Measurements from ENCODE around the gene TRMT61A. TPM values are rescaled to one million over a fixed set of nuclear protein-coding genes. Genes with fewer than 3 reads are reported as not detected.

Gene TRMT61A
- polyA plus RNA-seq, 1 donor from 2014 or later: 8.2 TPM

DNA sequence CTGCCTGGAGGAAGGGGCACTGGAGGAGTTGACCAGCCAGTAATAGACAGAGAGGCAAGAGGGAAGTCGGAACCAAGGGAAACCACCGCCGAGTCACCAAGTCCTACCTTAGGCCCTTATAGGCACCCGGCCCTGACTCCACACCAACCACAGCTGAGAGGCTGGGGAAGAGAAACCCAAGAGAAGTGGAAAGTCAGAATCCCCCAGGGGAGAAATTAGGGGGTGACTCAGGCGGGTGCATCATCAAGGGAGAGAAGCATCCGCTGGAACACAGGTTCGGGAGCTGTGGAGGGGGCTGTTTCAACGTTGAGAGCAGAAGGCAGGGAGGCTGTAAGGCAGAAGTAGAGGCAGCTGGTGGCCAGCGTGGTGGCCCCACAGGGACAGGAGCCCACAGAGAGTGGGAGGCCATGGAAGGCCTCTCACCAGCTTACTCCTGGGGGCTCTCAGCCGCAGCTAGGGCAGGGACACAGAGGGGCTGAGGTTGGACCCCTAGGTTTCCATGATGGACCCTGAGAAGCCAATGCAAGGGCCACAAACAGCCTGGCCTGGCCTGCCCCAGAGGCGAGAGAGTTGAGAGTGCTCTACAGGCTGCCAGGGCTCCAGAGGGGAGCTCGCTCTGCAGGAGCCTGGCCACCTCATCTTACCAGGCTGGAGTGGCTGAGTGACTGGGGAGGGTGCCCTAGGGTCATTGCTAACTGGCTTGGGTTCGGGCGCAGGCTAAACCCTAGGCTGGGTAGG, 1.4 kb upstream of the TRMT61A start:
- no peak for TF ChIP-seq TAF1 (IDR thresholded peaks at IDR 0.05; ENCODE audit: low read depth)

DNA sequence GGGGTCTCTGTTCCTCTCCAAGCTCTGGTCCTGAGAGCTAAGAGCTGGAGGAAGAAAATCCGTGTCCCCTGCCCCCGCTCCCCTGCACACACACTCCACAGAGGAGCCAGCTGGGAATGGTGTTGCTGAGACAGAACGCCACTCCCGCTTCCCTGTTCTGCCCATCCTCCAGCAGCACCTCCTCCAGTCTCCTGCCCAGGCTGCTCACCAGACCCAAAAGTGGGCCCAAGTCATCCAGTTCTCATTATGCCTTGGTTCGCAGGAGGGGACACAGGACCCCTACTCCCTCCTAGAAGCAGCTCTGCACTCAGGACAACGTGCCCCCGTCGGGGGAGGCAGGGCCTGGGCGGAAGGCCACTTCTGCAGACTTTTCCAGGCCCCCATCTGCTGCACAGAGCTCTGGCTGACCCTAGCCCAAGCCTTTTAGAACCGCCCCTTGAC, 830 bp upstream of the TRMT61A start:
- TF ChIP-seq TAF1 (IDR thresholded peaks at IDR 0.05; ENCODE audit: low read depth) (no peak), EP300 (conservative IDR thresholded peaks at IDR 0.05; ENCODE audit: poor library complexity, severe bottlenecking) (no peak), POLR2AphosphoS5 (IDR thresholded peaks at IDR 0.05) (no peak), SMC3 (conservative IDR thresholded peaks at IDR 0.05; ENCODE audit: poor library complexity) (no peak), MXI1 (conservative IDR thresholded peaks at IDR 0.05; ENCODE audit: poor library complexity, severe bottlenecking) (no peak), RAD21 (conservative IDR thresholded peaks at IDR 0.05) (no peak), EZH2 (IDR thresholded peaks at IDR 0.05; ENCODE audit: borderline replicate concordance, insufficient read depth, low read length, poor library complexity, severe bottlenecking) (no peak)
- TF ChIP-seq, protein P1, sequence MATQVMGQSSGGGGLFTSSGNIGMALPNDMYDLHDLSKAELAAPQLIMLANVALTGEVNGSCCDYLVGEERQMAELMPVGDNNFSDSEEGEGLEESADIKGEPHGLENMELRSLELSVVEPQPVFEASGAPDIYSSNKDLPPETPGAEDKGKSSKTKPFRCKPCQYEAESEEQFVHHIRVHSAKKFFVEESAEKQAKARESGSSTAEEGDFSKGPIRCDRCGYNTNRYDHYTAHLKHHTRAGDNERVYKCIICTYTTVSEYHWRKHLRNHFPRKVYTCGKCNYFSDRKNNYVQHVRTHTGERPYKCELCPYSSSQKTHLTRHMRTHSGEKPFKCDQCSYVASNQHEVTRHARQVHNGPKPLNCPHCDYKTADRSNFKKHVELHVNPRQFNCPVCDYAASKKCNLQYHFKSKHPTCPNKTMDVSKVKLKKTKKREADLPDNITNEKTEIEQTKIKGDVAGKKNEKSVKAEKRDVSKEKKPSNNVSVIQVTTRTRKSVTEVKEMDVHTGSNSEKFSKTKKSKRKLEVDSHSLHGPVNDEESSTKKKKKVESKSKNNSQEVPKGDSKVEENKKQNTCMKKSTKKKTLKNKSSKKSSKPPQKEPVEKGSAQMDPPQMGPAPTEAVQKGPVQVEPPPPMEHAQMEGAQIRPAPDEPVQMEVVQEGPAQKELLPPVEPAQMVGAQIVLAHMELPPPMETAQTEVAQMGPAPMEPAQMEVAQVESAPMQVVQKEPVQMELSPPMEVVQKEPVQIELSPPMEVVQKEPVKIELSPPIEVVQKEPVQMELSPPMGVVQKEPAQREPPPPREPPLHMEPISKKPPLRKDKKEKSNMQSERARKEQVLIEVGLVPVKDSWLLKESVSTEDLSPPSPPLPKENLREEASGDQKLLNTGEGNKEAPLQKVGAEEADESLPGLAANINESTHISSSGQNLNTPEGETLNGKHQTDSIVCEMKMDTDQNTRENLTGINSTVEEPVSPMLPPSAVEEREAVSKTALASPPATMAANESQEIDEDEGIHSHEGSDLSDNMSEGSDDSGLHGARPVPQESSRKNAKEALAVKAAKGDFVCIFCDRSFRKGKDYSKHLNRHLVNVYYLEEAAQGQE (IDR thresholded peaks at IDR 0.05; ENCODE audit: borderline replicate concordance): no peak
- TF ChIP-seq, protein P2, sequence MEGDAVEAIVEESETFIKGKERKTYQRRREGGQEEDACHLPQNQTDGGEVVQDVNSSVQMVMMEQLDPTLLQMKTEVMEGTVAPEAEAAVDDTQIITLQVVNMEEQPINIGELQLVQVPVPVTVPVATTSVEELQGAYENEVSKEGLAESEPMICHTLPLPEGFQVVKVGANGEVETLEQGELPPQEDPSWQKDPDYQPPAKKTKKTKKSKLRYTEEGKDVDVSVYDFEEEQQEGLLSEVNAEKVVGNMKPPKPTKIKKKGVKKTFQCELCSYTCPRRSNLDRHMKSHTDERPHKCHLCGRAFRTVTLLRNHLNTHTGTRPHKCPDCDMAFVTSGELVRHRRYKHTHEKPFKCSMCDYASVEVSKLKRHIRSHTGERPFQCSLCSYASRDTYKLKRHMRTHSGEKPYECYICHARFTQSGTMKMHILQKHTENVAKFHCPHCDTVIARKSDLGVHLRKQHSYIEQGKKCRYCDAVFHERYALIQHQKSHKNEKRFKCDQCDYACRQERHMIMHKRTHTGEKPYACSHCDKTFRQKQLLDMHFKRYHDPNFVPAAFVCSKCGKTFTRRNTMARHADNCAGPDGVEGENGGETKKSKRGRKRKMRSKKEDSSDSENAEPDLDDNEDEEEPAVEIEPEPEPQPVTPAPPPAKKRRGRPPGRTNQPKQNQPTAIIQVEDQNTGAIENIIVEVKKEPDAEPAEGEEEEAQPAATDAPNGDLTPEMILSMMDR (IDR thresholded peaks at IDR 0.05; ENCODE audit: poor library complexity, severe bottlenecking): no peak
- H3K9me3 ChIP-seq (ENCODE audit: low read length): no peaks in the 10 kb centered on the region
- no peak overlapping the region for H2AFZ ChIP-seq (ENCODE audit: low read depth, low read length)
- H3K79me2 ChIP-seq (replicated peaks; ENCODE audit: insufficient read depth, low read length): peaks cover 15% of the 10 kb centered on the region
- H3K27me3 ChIP-seq (ENCODE audit: insufficient read depth, low read depth, low read length): no peaks in the 10 kb centered on the region
- no peaks in the 10 kb centered on the region for H3K9me2 ChIP-seq (ENCODE audit: insufficient read depth, low read length)
- H3K4me3 ChIP-seq (ENCODE audit: low read length): peak overlapping the region; percentile 92
- peak overlapping the region; percentile 88 for H3K27ac ChIP-seq (ENCODE audit: low read length)
- H3K4me2 ChIP-seq (ENCODE audit: low read length): peak overlapping the region; percentile 89
- H3K36me3 ChIP-seq (ENCODE audit: insufficient read depth, low read length): no peaks in the 10 kb centered on the region
- H3F3A ChIP-seq (ENCODE audit: insufficient read depth, low read length, poor library complexity, severe bottlenecking): no peaks in the 10 kb centered on the region
- no peaks in the 10 kb centered on the region for H4K20me1 ChIP-seq (ENCODE audit: insufficient read depth)
- H3K9ac ChIP-seq (ENCODE audit: low read length): peak overlapping the region; percentile 81

More for the DNA sequence above, 1.4 kb upstream of the TRMT61A start:
- Histone ChIP-seq H3K4me2 (ENCODE audit: low read length) (peak overlapping the region; percentile 89), H4K20me1 (ENCODE audit: insufficient read depth) (no peaks in the 10 kb centered on the region), H3K9me3 (ENCODE audit: low read length) (no peaks in the 10 kb centered on the region), H2AFZ (ENCODE audit: low read depth, low read length) (no peak overlapping the region), H3K4me3 (ENCODE audit: low read length) (peak overlapping the region; percentile 92), H3K9me2 (ENCODE audit: insufficient read depth, low read length) (no peaks in the 10 kb centered on the region), H3F3A (ENCODE audit: insufficient read depth, low read length, poor library complexity, severe bottlenecking) (no peaks in the 10 kb centered on the region), H3K27ac (ENCODE audit: low read length) (no peak overlapping the region), H3K27me3 (ENCODE audit: insufficient read depth, low read depth, low read length) (no peaks in the 10 kb centered on the region), H3K79me2 (replicated peaks; ENCODE audit: insufficient read depth, low read length) (peaks cover 15% of the 10 kb centered on the region), H3K9ac (ENCODE audit: low read length) (peak overlapping the region; percentile 81), H3K36me3 (ENCODE audit: insufficient read depth, low read length) (no peaks in the 10 kb centered on the region)

All from neural cell (in vitro differentiated cells).